Trophoblast cell (in vitro differentiated cells and primary cell): ENCODE measurements around the gene CDK13.

Experiments used
- DNase-seq, 2 donors: peaks; one replicate each; pipeline ENCODE4 v3.0.0-alpha.2; 2016
- H2AFZ ChIP-seq: 2 replicates; pipeline ENCODE4 v1.6.1; 2013; ENCODE audit warnings: low read length, moderate library complexity, mild to moderate bottlenecking; ENCODE audit not compliant: insufficient read depth, poor library complexity
- H2AK5ac ChIP-seq: 2 replicates; pipeline ENCODE4 v1.6.1; 2013; ENCODE audit warnings: mild to moderate bottlenecking, low read length
- H2BK120ac ChIP-seq: 2 replicates; pipeline ENCODE4 v1.6.1; 2013; ENCODE audit warnings: low read length, mild to moderate bottlenecking, moderate library complexity; ENCODE audit not compliant: insufficient read depth, poor library complexity
- H2BK12ac ChIP-seq: 2 replicates; pipeline ENCODE4 v1.6.1; 2013; ENCODE audit warnings: mild to moderate bottlenecking, low read length, moderate library complexity
- H2BK5ac ChIP-seq: 2 replicates; pipeline ENCODE4 v1.6.1; 2013; ENCODE audit warnings: low read length, low read depth, moderate library complexity, mild to moderate bottlenecking; ENCODE audit not compliant: poor library complexity
- H3K14ac ChIP-seq: 2 replicates; pipeline ENCODE4 v1.6.1; 2013; ENCODE audit warnings: mild to moderate bottlenecking, low read length
- H3K18ac ChIP-seq: 2 replicates; pipeline ENCODE4 v1.6.1; 2013; ENCODE audit warnings: mild to moderate bottlenecking, low read length
- H3K23ac ChIP-seq: 2 replicates; pipeline ENCODE4 v1.6.1; 2013; ENCODE audit warnings: low read length
- H3K27ac ChIP-seq: 2 replicates; pipeline ENCODE4 v1.5.1; 2013; ENCODE audit warnings: low read depth, mild to moderate bottlenecking, inconsistent platforms, low read length, moderate library complexity
- H3K27me3 ChIP-seq: 2 replicates; pipeline ENCODE4 v1.6.1; 2013; ENCODE audit warnings: inconsistent platforms, mild to moderate bottlenecking, low read length, moderate library complexity; ENCODE audit not compliant: insufficient read depth
- H3K36me3 ChIP-seq, 2 experiments: 1 replicate in 1 of 2; 2 replicates in 1 of 2; pipeline ENCODE4 v1.6.1; 2013; ENCODE audit warnings: low read length in 2 of 2, mild to moderate bottlenecking in 2 of 2, moderate library complexity in 1 of 2; ENCODE audit not compliant: insufficient read depth in 2 of 2, control insufficient read depth in 1 of 2
- H3K4ac ChIP-seq: 2 replicates; pipeline ENCODE4 v1.6.1; 2013; ENCODE audit warnings: low read depth, mild to moderate bottlenecking, low read length, moderate library complexity
- H3K4me1 ChIP-seq, 2 experiments: 1 replicate in 1 of 2; 2 replicates in 1 of 2; pipeline ENCODE4 v1.6.1; 2013; ENCODE audit warnings: low read length in 2 of 2, mild to moderate bottlenecking in 2 of 2, moderate library complexity in 1 of 2; ENCODE audit not compliant: insufficient read depth in 2 of 2, control insufficient read depth in 1 of 2
- H3K4me2 ChIP-seq: 2 replicates; pipeline ENCODE4 v1.6.1; 2013; ENCODE audit warnings: inconsistent platforms, mild to moderate bottlenecking, low read length, moderate library complexity
- H3K4me3 ChIP-seq: 2 replicates; pipeline ENCODE4 v1.5.1; 2013; ENCODE audit warnings: mild to moderate bottlenecking, low read depth, low read length, inconsistent platforms
- H3K79me1 ChIP-seq: one replicate; pipeline ENCODE4 v1.6.1; 2013; ENCODE audit warnings: low read length
- H3K79me2 ChIP-seq: 2 replicates; pipeline ENCODE4 v1.6.1; 2013; ENCODE audit warnings: low read length, mild to moderate bottlenecking; ENCODE audit not compliant: control insufficient read depth, insufficient read depth, poor library complexity
- H3K9ac ChIP-seq: 2 replicates; pipeline ENCODE4 v1.6.1; 2013; ENCODE audit warnings: mild to moderate bottlenecking, low read length
- H3K9me3 ChIP-seq: 2 replicates; pipeline ENCODE4 v1.6.1; 2013; ENCODE audit warnings: low read depth, mild to moderate bottlenecking, control low read depth, inconsistent platforms, low read length; ENCODE audit not compliant: insufficient read depth
- H4K12ac ChIP-seq: 2 replicates; pipeline ENCODE4 v1.6.1; 2013; ENCODE audit warnings: low read depth, mild to moderate bottlenecking, low read length, moderate library complexity
- H4K8ac ChIP-seq: 2 replicates; pipeline ENCODE4 v1.6.1; 2013; ENCODE audit warnings: low read depth, mild to moderate bottlenecking, low read length, moderate library complexity
- H4K91ac ChIP-seq: one replicate; pipeline ENCODE4 v1.6.1; 2013; ENCODE audit warnings: low read depth, mild to moderate bottlenecking, low read length, moderate library complexity
- WGBS: extraction: QIAGEN DNeasy Blood & Tissue Kit; methylation state at CpG from one replicate; pipeline ENCODE4 v1.1.7; 2013; ENCODE audit warnings: missing lambda C conversion rate; ENCODE audit not compliant: insufficient read length, insufficient coverage; ENCODE audit errors: extremely low coverage; 5-methylcytosine and 5-hydroxymethylcytosine counted together

Gene CDK13

DNA sequence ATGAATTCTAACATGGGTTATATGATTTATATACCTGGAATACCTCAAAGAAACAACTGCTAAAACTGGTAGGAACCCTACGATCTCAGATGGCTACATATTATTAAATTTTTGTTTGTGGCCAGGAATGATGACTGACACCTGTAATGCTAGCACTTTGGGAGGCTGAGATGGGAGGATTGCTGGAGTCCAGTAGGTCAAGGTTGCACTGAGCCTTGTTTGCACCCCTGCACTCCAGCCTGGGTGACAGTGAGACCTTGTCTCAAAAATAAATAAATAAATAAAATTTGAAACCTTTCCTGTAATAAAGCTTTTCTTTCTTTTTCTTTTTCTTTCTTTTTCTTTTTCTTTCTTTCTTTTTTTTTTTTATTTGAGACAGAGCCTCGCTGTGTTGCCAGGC lies 123.2 kb downstream of the CDK13 start:
- WGBS: no CpG with 5 or more reads among the region's 2 CpGs
- Histone ChIP-seq H2BK5ac (no peak overlapping the region), H2AK5ac (no peak overlapping the region), H2BK120ac (no peak overlapping the region), H3K27ac (no peak overlapping the region), H3K4ac (no peak overlapping the region), H3K18ac (no peak overlapping the region), H3K23ac (no peak overlapping the region), H2BK12ac (no peak overlapping the region), H3K9me3 (no peaks in the 10 kb centered on the region), H2AFZ (no peak overlapping the region), H3K36me3 (peaks cover 0 to 3% of the 10 kb centered on the region in 2 experiments), H3K79me1 (no peaks in the 10 kb centered on the region), H3K27me3 (no peaks in the 10 kb centered on the region), H3K79me2 (no peaks in the 10 kb centered on the region), H4K12ac (no peak overlapping the region), H3K14ac (no peak overlapping the region), H3K4me1 (no peaks in the 10 kb centered on the region), H4K91ac (no peak overlapping the region), H3K9ac (no peak overlapping the region), H4K8ac (no peak overlapping the region), H3K4me2 (no peak overlapping the region), H3K4me3 (no peak overlapping the region)
- no peak for DNase-seq

- no peaks in the 10 kb centered on the region for H3K79me2 ChIP-seq
- H3K27me3 ChIP-seq: no peaks in the 10 kb centered on the region
- peaks cover 0 to 3% of the 10 kb centered on the region in 2 experiments for H3K36me3 ChIP-seq
- H2BK12ac ChIP-seq: no peak overlapping the region
- no peak for DNase-seq
- H2BK120ac ChIP-seq: no peak overlapping the region
- H3K14ac ChIP-seq: no peak overlapping the region
- no peak overlapping the region for H2AFZ ChIP-seq
- no peak overlapping the region for H3K9ac ChIP-seq
- H3K4me1 ChIP-seq: no peaks in the 10 kb centered on the region
- H4K91ac ChIP-seq: no peak overlapping the region
- no peak overlapping the region for H3K4me3 ChIP-seq
- H3K4ac ChIP-seq: no peak overlapping the region
- no peaks in the 10 kb centered on the region for H3K79me1 ChIP-seq
- WGBS: no CpG with 5 or more reads among the region's 3 CpGs
- H3K23ac ChIP-seq: no peak overlapping the region
- H4K12ac ChIP-seq: no peak overlapping the region
- no peak overlapping the region for H2AK5ac ChIP-seq
- no peak overlapping the region for H2BK5ac ChIP-seq
- H3K4me2 ChIP-seq: no peak overlapping the region
- H4K8ac ChIP-seq: no peak overlapping the region
- H3K18ac ChIP-seq: no peak overlapping the region
- no peaks in the 10 kb centered on the region for H3K9me3 ChIP-seq
- no peak overlapping the region for H3K27ac ChIP-seq
These were observed 127.8 kb downstream of the CDK13 start for GRCh38 chr7:40077849-40078248.

- Histone ChIP-seq H2AK5ac (no peak overlapping the region), H2BK12ac (no peak overlapping the region), H3K9ac (no peak overlapping the region), H3K27me3 (no peaks in the 10 kb centered on the region), H3K4ac (no peak overlapping the region), H3K4me2 (no peak overlapping the region), H3K79me2 (no peaks in the 10 kb centered on the region), H3K4me1 (no peaks in the 10 kb centered on the region), H4K12ac (no peak overlapping the region), H3K23ac (no peak overlapping the region), H4K8ac (no peak overlapping the region), H3K14ac (no peak overlapping the region), H4K91ac (no peak overlapping the region), H3K18ac (no peak overlapping the region), H3K79me1 (no peaks in the 10 kb centered on the region), H3K27ac (no peak overlapping the region), H2AFZ (no peak overlapping the region), H2BK5ac (no peak overlapping the region), H3K4me3 (no peak overlapping the region), H3K36me3 (peaks cover 19 to 22% of the 10 kb centered on the region in 2 experiments), H3K9me3 (no peaks in the 10 kb centered on the region), H2BK120ac (no peak overlapping the region)
- WGBS: no CpG with 5 or more reads among the region's 2 CpGs
- DNase-seq: peak in 1 of 2 donors; percentile 37
These were observed 142.1 kb downstream of the CDK13 start for GRCh38 chr7:40092182-40092581.

DNA sequence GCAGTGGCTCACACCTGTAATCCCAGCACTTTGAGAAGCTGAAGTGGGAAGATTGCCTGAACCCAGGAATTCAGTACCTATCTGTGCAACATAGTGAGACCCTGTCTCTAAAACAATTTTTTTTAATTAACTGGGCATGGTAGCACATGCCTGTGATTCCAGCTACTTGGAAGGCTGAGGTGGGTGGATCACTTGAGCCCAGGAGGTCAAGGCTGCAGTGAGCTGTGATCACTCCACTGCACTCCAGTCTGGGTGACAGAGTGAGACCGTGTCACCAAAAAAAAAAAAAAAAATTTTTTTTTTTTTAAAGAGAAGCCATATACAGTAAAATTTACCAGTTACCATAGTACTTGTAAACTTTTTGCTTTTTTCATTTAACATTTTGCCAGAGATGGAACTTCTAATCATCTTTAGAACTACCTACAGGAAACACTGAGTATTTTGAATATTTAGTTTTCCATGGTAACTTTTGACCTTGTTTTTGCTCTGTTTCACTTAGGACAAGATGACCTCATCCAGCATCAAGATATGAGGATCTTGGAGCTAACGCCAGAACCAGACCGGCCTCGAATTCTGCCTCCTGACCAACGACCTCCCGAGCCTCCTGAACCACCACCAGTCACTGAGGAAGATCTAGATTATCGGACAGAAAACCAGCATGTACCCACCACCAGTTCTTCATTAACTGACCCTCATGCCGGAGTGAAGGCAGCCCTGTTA lies 143.7 kb downstream of the CDK13 start:
- no peak overlapping the region for H3K23ac ChIP-seq
- no peak overlapping the region for H2AK5ac ChIP-seq
- no peak overlapping the region for H2BK12ac ChIP-seq
- no peaks in the 10 kb centered on the region for H3K79me2 ChIP-seq
- no peak overlapping the region for H3K14ac ChIP-seq
- H3K36me3 ChIP-seq: peaks cover 15 to 19% of the 10 kb centered on the region in 2 experiments
- H3K4ac ChIP-seq: no peak overlapping the region
- no peaks in the 10 kb centered on the region for H3K9me3 ChIP-seq
- H3K27me3 ChIP-seq: no peaks in the 10 kb centered on the region
- no peak overlapping the region for H3K27ac ChIP-seq
- no peak overlapping the region for H2BK5ac ChIP-seq
- H4K8ac ChIP-seq: no peak overlapping the region
- no peak overlapping the region for H2BK120ac ChIP-seq
- no peak overlapping the region for H3K4me2 ChIP-seq
- no peaks in the 10 kb centered on the region for H3K4me1 ChIP-seq
- no peaks in the 10 kb centered on the region for H3K79me1 ChIP-seq
- no CpG with 5 or more reads among the region's 8 CpGs for WGBS
- no peak overlapping the region for H4K91ac ChIP-seq
- no peak overlapping the region for H2AFZ ChIP-seq
- H4K12ac ChIP-seq: no peak overlapping the region
- H3K18ac ChIP-seq: no peak overlapping the region
- no peak overlapping the region for H3K9ac ChIP-seq
- no peak for DNase-seq
- no peak overlapping the region for H3K4me3 ChIP-seq
